Panc1 (cell line): ENCODE results near the gene SLC35D2.

ENCODE experiments used
- CTCF ChIP-seq: fragments of 450-650 bp; IDR thresholded peaks from 2 replicates; pipeline ENCODE4 v1.5.1; 2017; ENCODE audit warnings: mild to moderate bottlenecking
- POLR2AphosphoS5 ChIP-seq: IDR thresholded peaks from 2 replicates; pipeline ENCODE4 v1.6.1; 2012; ENCODE audit warnings: mild to moderate bottlenecking, low read depth, low read length, moderate library complexity
- TCF7L2 ChIP-seq: IDR thresholded peaks from 2 replicates; pipeline ENCODE4 v1.6.1; 2011; ENCODE audit warnings: mild to moderate bottlenecking, low read depth, low read length, inconsistent platforms

GRCh38 chr9:96289392-96289791, 94.1 kb downstream of the SLC35D2 start:
- no peak for TF ChIP-seq CTCF
- no peak for TF ChIP-seq POLR2AphosphoS5
- TF ChIP-seq TCF7L2 = no peak
